ENCODE results near the gene CXorf49B. TPM values are rescaled to one million over a fixed set of nuclear protein-coding genes. Genes with fewer than 3 reads are reported as not detected.

CXorf49B gene
- total RNA-seq, 1 donor from 2014 or later, result not detected

- DNase-seq (ENCODE audit: low spot score in 2 of 2) (no peak), FAIRE-seq (no peak)
Measured at GRCh38 chrX:71815121-71815905, 52.2 kb downstream of the CXorf49B start.

GRCh38 chrX:71815906-71816156, 52.7 kb downstream of the CXorf49B start:
- DNase-seq (ENCODE audit: low spot score in 2 of 2) (no peak), FAIRE-seq (no peak)

Small RNA genes within 50 kb of the gene (small RNA-seq; reads per million reads assigned to genes)
- gene BX276092.1 (not detected), gene BX276092.6 (not detected), gene BX276092.8 (not detected)

Other genes with a start within 250 kb of the CXorf49B start
- gene OGT, start 230.2 kb upstream of the CXorf49B start, total RNA-seq, result 230 TPM
- 2.0 TPM for gene GCNA, start 184.9 kb upstream of the CXorf49B start, total RNA-seq
- gene CXCR3, start 144.8 kb upstream of the CXorf49B start, total RNA-seq, result not detected
- not detected for gene CXorf49, start 45.1 kb upstream of the CXorf49B start, total RNA-seq
- 0.82 TPM for gene NHSL2, start 147.5 kb downstream of the CXorf49B start, total RNA-seq